OCI-LY1 (cell line): ENCODE measurements around the gene EYA2.

Source experiments
- CTCF ChIP-seq: fragments of 200-600 bp; sonication (generic), shearing (Covaris generic); IDR thresholded peaks from 2 replicates; pipeline ENCODE4 v1.5.1; 2017; ENCODE audit warnings: mild to moderate bottlenecking, antibody characterized with exemption, low read length, moderate library complexity, mixed read lengths
- EZH2 ChIP-seq: fragments of 200-600 bp; sonication (generic), shearing (Covaris generic); IDR thresholded peaks from 2 replicates; pipeline ENCODE4 v1.8.0; 2017; ENCODE audit warnings: borderline replicate concordance, mixed run types, mild to moderate bottlenecking, antibody characterized with exemption, low read length, moderate library complexity, mixed read lengths

GRCh38 chr20:47164140-47164539 is 269.5 kb downstream of the EYA2 start:
- TF ChIP-seq CTCF (no peak), EZH2 (no peak)
